ENCODE results near the gene IMMP2L.

Gene IMMP2L

DNA sequence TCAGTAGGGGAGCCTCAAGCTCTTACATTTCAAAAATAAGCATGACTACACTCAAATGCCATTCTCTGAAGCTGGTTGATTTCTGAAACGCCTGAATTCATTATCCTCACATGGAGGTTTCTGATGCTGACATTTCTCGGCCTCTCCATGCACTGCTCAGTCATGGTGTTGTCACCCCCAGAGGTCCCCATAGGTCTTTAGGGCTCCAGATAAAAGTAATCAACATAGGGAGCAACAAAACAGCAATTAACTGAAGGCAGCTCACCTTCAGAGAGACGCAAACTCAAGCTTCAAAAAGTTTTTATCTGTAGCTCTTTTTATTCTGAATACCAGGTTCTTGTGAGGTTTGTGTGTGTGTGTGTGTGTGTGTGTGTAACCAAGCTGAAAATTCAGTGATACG is 694.5 kb downstream of the IMMP2L start:
- no peak for DNase-seq (ENCODE audit: low read depth)

DNA sequence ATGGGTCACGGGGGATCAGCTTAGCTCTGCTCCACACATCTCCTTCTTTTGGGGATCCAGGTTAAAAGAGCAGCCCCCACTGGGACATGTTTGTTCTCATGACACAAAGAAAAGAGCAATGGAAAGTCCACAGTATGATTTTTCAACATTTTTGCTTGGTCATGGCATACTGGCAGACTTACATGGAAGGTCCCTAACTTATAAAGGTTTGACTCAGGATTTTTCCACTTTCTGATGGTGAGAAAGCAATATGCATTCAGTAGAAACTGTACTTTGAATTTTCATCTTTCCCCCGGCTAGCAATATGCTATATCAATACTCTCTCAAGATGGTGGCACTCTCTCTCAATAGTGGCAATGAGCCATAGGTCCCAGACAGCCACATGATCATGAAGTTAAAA is 699.0 kb downstream of the IMMP2L start:
- DNase-seq (ENCODE audit: low read depth) = no peak

DNA sequence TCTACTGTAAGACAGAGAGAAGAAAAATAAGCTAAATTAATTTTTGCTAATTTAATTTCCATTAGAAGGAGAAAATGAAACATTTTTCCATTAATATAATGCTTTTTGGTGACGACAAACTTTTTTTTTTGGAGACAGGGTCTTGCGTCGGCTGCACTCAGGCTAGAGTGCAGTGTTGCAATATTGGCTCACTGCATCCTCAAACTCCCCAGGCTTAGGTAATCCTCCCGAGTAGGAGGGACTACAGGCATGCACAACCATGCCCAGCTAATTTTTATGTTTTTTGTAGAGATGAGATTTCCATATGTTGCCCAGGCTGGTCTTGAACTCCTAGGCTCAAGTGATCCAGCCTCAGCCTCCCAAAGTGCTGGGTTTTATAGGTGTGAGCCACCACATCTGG is 701.1 kb downstream of the IMMP2L start:
- no peak for DNase-seq (ENCODE audit: low read depth)

DNA sequence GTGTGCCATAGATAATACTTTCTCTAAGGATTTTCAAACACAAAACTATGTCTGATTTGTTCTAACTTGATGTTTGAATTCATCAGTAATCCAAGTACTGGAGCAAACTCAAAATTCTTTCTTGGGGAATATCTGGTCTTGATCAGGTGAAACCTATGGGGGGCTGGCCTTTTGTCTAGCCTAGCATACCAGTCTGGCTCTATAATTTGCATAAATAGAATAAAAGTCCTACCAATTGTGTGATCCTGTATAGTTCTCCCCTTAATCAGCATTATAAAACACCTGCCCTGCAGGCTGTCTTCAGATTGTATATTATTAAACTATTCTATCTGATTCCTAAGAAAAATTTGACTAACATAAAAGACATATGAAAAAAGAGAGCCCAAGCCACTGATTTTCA is 705.2 kb downstream of the IMMP2L start:
- no peak for DNase-seq (ENCODE audit: low read depth)

DNA sequence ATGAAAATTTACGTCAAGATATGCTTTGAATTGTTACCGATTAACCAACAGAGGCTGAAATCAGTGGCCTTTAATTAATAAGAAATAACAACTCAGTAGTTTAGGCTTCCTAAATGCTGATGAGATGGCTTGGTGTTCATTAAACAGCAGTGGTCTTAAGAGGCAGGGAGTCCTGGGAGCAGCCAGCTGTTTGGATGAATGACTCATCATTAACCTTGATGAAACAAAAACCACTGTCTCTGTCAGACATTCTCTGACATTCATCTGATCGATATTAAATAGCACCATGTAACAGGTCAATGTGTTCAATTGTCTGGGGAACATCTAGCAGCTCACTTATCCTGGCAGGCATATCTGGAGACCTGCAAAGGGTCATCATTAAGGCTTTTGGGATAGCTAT is 705.6 kb downstream of the IMMP2L start:
- DNase-seq (ENCODE audit: low read depth) = no peak

DNA sequence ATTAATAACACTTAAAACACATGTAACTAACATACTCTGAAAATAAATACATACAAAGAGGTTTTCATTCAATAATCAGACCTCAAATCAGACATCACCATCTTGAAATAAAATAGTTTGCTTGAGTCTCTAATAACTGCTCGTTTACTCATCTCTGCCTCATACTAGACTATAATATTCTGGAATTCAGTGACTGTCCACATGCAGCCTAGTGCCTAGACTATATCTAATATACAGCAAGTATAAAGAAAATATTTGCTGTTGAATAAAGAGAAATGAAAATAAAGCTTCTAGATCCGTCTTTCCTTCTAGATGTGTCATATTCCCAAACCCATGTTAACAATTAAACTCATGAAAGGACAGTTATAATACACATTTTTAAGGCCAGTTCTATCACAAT is 707.6 kb downstream of the IMMP2L start:
- no peak for DNase-seq (ENCODE audit: low read depth)

DNA sequence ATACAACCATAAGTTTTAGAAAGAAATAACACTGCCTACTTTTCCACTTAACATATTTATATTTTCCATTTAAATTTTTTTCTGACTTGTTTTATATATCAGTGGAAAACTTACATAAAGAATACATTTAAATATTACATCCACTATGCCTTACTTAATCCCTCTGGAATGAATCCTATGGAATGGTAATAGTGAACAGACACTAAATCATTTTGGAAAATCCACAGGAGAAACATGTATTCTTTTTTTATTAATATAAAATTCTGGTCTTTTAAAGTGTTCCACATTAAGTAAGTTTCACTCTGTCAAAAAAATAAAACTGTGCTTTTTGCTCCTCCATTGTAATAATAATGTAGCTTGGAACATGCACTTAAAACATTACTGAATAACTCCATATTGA is 708.1 kb downstream of the IMMP2L start:
- no peak for DNase-seq (ENCODE audit: low read depth)

DNA sequence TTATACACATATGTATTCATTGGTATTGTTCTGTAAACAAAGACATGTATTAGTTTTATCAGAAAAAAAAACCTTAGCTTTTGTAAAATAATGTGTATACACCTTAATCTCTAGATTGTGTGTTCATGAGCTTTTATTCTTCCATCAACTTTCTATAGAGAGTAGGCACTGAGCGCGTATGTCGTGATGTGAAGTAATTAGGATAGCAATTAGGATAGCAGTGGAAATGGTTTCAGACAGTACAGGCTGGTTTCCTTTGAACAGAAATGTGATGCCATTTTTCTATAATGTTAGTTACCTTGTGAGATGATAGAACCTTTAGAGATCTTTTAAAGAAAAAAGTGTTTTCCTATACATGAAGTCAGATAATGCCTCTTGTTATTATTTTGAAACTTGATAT is 709.0 kb downstream of the IMMP2L start:
- DNase-seq (ENCODE audit: low read depth) = no peak

DNA sequence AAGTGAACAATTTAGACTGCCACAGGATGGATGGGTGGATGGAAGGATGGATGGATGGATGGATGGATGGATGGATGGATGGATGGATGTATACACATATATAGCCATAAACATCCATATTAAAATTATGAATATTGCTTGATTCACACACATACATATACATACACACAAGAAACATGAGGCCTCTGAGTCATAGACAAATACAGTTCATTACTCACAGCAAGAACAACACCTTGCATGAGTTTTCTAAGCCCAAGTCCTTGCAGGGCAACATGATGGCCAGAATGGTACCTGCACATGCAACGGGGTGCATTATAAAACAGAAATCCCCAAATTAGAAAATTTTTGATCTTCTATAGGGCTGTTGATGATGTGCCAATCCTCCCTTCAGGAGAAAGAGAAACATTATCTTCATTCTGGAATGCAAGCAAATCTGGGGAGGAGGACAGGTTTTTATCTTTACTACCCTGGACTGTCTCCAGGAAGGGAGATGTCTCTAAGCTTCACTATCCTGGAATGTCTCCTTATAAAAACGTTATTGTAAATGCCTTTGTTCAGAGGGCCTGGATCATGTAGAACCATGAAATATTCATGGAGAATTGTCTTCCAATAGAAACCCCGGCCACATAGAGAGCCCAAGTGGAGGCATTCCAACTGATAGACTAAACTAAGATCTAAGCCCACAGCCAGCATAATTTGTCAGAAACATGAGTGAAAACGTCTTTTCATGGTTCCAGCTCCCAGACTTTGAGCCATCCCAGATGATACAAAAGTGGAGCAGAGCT is 709.9 kb downstream of the IMMP2L start:
- no peak for DNase-seq (ENCODE audit: low read depth)

DNA sequence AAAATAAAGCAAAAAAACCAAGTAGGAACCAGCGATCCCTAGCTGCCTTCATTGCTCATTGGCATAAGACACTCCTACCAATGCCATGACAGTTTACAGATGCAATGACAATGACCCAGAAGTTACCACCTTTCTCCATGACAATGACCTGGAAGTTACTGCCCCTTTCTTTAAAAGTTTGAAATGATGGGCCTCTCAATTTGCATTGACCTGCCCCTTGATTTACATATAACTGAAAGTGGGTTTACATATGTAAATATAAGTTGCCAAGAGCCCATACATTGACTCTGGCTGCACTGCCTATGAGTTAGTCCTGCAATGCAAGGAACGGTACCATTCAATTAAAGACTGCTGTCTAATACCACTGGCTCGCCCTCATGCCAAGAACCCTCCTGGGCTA is 712.1 kb downstream of the IMMP2L start:
- no peak for DNase-seq (ENCODE audit: low read depth)

DNA sequence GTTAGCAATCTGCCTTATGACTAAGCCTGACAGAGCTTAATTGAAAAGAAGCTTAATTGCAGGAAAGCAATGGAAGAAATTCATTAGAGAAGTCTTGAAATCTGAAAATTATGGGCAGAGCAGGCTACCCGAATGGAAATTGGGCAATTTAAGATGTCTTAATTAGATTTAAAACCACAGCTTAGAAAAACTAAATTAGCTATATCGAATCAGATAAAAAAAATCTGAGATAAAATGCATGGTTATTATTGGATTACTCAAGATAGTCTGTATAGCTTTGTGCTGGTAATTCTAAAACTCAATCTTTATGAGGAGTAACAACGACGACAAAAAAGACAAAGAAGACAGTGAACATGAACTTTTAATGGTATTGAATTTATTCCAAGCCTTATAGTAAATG is 719.5 kb downstream of the IMMP2L start:
- no peak for DNase-seq (ENCODE audit: low read depth)

DNA sequence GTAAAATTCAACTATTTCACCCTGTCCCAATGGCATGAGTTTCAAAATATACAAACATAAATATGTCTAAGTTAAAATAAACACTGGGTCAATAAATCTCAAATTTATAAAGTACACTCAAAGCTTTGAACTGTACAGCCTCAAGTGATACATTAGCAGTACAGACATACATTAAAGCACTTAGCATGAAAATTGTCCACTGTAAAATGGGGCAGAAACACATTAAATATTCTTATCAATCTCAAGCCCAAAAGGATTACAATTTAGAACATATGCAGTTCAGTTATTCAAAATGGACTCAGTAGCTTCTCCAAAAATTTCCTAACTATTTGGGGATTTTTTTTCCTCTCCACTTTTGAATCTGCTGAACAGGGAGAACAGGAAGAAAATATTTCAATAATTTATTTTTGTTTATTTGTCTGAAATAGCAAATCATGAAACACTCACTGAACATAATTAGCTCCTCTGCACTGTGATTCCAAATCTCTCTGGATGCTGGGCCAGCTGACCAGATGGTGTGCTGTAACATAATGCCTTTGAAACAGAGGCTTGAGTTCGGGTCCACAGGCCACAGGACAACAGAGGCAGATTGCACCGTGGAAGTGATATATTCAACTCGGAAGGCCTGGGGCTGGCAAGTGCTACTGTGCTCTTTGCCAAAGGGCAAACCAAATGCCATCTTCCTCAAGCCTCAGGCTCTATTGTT is 720.3 kb downstream of the IMMP2L start:
- no peak for DNase-seq (ENCODE audit: low read depth)

DNA sequence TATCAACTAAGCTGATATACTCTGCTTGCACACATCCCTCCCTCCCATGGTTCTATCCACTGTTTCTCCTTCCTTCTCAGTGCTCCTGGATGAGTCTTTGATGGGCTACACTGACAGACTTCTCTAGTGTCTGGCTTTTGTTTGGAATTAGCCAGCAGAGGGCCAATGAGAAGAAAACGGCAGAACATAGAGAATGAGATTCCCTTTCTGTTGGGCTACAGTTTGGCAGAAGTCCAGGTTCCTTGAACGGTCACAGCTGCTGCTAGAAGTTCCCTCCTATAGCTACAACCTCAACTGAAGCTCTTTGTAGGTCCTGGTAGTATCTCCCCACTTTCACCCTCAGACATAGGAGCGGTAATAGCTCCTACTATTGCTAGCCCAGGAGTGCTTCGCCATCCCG is 722.4 kb downstream of the IMMP2L start:
- DNase-seq (ENCODE audit: low read depth) = no peak

DNA sequence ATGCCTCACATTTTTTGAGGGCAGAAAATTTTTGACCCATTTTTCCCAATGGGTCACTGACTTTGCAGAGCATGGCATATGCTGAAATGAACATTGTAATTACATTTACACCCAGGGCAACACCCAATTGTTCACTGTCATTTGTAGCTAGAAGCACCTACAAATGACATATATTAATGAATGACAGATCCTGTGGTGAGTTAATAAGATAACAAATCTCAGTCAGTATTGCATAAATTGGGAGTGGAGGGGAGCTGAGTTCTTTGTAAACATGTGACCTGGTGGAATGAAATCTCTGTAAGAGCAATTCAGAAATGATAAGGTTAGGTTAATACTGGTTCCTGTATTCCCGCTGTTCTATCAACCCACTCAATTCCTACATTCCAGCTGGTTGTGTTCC is 726.4 kb downstream of the IMMP2L start:
- DNase-seq (ENCODE audit: low read depth) = no peak

DNA sequence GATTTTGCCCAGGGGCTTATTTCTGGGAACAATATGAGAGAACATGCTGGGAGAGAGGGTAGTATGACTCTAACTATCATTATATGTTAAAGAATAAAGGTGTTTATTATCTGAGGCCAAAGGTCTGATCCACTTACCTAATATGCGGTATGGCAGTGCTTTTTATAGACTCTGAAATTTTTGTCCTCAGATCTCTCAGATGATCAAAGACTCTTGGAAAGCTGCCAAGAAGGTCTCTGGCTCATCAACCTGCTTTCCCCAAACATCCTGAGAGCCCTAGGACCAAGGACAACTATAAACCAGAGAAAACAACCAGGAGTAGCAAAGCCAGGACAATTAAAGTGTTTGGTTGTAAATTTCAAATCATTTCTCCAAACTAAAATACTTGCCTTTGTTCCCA is 727.1 kb downstream of the IMMP2L start:
- DNase-seq (ENCODE audit: low read depth) = no peak

DNA sequence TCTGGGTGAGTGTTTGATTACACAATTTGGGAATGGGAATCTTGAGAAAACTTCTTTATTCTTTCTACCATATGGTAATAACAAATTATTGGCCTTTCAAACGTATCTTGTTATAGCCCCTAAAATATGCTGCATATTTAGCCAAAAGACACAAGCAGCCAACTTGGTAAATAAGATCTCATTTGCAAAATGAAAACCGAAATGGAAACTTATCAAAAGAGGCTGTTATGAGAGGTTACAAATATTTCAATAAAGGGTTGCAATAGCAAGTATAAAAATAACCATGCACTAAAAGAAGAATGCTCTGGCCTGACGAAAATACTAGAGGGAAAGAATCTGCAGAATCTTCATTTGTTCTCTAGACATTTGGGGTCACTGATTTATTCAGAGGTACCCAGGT is 730.9 kb downstream of the IMMP2L start:
- no peak for DNase-seq (ENCODE audit: low read depth)

DNA sequence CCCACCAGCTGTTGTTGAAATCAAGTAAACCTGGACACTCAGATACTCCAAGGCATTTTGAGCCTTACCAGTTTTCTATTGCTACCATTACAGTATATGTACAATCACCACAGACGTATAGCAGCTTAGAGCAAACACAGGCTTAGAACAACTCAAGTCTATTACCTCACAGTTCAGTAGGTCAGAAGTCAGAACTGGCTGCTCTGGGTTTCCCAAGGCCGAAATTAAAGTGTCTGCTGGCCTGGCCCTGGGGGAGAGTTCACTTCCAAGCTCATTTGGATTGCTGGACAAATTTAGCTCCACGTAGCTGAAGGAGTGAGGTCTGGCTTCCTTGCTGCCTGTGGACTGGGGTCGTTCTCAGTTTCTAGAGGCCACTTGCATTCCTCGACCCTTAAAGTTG is 731.5 kb downstream of the IMMP2L start:
- no peak for DNase-seq (ENCODE audit: low read depth)

DNA sequence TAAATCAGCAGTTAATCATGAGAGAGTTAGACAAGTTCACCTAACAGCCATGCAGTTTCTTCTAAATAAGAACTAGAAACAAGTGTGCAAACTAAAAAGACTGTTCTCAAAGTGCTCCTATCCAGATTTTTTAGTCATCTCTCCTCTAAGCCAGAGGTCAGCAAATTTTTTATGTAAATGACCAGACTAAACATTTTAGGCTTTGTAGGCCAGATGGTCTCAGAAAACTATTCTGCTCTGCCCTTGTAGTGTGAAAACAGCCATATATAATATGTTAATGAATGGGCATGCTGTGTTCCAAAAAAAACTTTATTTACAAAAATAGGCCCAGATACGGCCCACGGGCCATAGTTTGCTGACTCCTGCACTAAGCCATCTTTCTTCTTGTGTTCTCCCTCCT is 734.4 kb downstream of the IMMP2L start:
- no peak for DNase-seq (ENCODE audit: low read depth)

DNA sequence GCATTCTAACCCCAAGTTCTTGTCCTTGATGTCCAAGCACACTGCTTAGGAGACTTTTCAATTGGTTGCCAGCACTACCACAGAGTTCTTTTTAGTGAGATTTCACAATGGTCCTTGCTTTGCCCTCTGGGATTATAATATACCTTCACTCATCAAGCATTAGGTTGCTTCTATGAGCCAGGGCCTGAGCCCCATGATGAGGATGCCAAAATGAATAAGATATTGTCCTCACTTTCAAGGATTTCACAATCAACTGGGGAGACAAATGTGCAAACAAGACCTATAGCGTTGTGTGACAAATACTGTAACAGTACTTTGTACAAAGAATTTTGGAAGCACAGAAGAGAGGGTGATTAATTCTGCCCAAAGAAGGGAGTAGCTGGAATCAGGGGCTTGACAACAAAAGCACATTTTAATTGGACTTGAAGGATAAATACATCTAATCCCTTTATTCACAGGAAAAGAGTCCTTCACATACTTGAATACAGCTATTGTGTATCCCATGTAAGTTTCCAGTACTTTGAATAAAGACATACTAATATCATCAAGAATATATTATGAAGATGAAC is 734.9 kb downstream of the IMMP2L start:
- no peak for DNase-seq (ENCODE audit: low read depth)

DNA sequence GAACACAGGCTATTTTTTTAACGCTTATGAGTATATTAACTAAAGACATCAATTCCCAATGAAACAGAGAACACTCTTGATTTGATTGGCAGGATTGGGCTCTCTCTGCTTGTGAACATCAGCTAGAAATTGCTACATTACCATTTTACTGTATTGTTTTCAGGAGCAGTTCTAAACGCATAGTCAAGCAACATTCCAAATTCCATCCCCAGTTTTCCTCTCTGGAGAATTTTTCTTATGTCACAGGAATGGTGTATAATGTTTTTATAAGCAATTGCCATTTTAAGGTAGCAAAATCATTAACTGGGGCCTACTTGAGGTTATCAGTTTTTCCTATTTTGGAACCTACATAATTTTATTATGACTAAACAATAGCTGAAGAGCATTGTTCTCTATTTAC is 748.3 kb downstream of the IMMP2L start:
- no peak for DNase-seq (ENCODE audit: low read depth)

DNA sequence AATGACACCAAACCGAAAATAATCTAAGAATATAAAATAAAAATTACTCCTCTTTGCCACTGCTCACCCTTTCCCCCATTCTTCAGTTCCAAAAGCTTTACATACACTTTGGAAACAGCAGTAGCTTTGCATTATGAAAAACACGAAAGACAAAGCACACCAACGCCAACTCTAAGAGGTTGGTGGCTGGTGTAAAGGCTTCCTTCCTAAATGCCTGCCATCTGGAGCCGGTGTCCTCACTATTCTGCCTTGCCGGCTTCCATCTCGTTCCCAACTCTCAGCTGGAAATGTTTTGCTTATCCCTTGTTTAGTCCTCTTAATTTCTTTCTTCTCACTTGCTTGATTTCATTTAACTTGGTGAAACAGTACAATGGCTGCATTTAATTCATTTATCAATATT is 752.5 kb downstream of the IMMP2L start:
- DNase-seq (ENCODE audit: low read depth) = no peak

DNA sequence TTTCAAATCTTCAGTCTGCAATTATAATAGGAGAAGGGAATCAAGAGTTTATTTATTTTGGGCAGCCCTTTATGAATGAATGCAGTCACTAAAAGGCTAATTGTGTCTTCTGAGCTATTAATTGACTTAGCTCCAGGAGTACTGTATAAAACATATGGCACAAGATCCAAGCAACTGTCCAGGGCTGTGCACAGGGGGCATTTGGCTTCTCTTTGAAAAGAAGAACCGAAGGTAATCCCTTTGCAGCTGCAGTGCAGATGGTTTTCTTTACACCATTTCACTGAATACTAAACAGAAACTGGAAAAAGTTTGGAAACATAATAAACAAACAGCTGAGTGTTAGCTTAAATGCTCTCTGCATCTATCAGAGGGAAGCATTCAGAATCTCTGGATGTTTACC is 753.9 kb downstream of the IMMP2L start:
- no peak for DNase-seq (ENCODE audit: low read depth)

DNA sequence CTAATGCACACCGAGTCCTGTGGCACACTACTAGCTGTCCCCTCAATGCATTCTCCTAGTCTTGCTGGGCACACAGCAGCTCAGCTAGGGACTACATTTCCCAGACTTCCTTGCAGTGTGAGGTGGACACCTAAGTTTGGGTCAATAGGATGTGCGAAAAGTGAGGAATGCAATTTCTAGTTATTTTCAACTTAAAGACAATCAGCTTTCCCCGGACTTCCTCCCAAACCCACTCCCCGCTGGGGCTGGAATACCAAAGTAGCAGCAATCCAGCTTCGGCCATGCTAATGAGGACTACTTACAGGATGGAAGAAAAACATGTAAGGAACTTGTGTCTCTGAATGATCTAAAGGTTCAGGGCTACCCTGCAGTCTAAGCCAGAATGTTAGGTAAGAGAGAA is 757.8 kb downstream of the IMMP2L start:
- DNase-seq (ENCODE audit: low read depth) = no peak
